Memory B cell (primary cell): ENCODE data around the gene SMPD4.
"Not testable (repeated sequence)": the region's sequence is repeated elsewhere in the genome, so short reads cannot be mapped to it uniquely, and the experiment has no call there.

Experiments used
- ATAC-seq: fragments of 150-1000 bp; cut with Tn5 transposase; 2 replicates; pipeline ENCODE4 v1.10.0; 2021; ENCODE audit warnings: low read depth, mild to moderate bottlenecking, moderate library complexity
- DNase-seq, 2 donors: peaks; one replicate each; pipeline ENCODE4 v3.0.0; 2022; ENCODE audit warnings: low spot score in 2 of 2
- H3K27ac Mint-ChIP-seq: one replicate; pipeline ENCODE4 v1.8.0; 2022; ENCODE audit warnings: mild to moderate bottlenecking, moderate library complexity, mixed read lengths
- H3K27me3 Mint-ChIP-seq: one replicate; pipeline ENCODE4 v1.8.0; 2022; ENCODE audit warnings: mixed read lengths
- H3K36me3 Mint-ChIP-seq: one replicate; pipeline ENCODE4 v1.8.0; 2022; ENCODE audit warnings: mild to moderate bottlenecking, mixed read lengths
- H3K4me1 Mint-ChIP-seq: one replicate; pipeline ENCODE4 v1.8.0; 2022; ENCODE audit warnings: mixed read lengths
- H3K4me3 Mint-ChIP-seq: one replicate; pipeline ENCODE4 v1.8.0; 2022; ENCODE audit warnings: mild to moderate bottlenecking, moderate library complexity, mixed read lengths
- H3K9me3 Mint-ChIP-seq: one replicate; pipeline ENCODE4 v1.8.0; 2022; ENCODE audit warnings: mixed read lengths

SMPD4 gene, protein sequence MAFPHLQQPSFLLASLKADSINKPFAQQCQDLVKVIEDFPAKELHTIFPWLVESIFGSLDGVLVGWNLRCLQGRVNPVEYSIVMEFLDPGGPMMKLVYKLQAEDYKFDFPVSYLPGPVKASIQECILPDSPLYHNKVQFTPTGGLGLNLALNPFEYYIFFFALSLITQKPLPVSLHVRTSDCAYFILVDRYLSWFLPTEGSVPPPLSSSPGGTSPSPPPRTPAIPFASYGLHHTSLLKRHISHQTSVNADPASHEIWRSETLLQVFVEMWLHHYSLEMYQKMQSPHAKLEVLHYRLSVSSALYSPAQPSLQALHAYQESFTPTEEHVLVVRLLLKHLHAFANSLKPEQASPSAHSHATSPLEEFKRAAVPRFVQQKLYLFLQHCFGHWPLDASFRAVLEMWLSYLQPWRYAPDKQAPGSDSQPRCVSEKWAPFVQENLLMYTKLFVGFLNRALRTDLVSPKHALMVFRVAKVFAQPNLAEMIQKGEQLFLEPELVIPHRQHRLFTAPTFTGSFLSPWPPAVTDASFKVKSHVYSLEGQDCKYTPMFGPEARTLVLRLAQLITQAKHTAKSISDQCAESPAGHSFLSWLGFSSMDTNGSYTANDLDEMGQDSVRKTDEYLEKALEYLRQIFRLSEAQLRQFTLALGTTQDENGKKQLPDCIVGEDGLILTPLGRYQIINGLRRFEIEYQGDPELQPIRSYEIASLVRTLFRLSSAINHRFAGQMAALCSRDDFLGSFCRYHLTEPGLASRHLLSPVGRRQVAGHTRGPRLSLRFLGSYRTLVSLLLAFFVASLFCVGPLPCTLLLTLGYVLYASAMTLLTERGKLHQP

DNA sequence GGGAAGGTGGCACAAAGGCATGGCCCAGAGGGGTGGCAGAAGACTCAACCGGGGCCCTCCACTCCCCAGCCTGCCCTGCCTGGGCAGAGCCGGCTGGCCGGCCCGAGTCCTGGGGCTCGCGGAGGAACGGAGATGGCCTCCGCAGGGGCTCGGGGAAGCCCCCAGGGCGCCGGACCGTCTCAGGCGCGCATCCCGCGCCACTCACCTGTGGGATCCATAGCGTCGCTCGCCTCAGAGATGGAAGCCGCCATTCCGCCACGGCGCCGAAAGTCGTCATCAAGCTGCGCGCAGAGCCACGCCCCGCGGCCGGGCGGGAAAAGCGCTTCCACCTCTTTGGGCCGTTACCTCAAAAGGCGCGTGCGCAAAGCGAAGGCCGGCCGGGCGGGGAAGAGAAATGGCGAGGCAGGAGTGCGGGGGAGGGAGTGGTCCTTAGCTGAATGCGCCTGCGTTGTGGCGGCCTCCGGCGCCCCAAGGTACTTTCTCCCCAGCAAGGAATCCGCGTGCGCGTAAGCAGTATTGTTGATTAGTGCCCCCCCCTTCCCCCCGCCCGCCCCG lies at the start of gene SMPD4:
Gene SMPD4, minus strand, starts transcription at position 278 of the 555 bp plus-strand sequence. CDS start 5,010 bp downstream, outside the sequence.
- Mint-ChIP-seq H3K27me3 (no peaks in the 10 kb centered on the region), H3K36me3 (no peaks in the 10 kb centered on the region), H3K4me1 (peaks cover 7% of the 10 kb centered on the region), H3K9me3 (no peaks in the 10 kb centered on the region), H3K4me3 (peak within 1 kb of the TSS; percentile 90), H3K27ac (peak within 1 kb of the TSS; percentile 95)
- DNase-seq (peak; percentile 97 to 98), ATAC-seq (peak; percentile 77)

DNA sequence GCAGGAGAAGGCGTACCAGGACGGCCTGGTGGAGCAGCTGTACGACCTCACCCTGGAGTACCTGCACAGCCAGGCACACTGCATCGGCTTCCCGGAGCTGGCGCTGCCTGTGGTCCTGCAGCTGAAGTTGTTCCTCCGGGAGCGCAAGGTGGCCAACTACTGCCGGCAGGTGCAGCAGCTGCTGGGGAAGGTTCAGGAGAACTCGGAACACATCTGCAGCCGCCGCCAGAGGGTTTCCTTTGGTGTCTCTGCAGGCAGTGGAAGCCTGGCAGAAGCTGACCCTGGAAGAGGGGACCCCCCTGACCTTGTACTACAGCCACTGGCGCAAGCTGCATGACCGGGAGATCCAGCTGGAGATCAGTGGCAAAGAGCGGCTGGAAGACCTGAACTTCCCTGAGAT lies 49.5 kb upstream of the SMPD4 start:
- DNase-seq, H3K4me3 Mint-ChIP-seq, H3K9me3 Mint-ChIP-seq, H3K4me1 Mint-ChIP-seq, H3K36me3 Mint-ChIP-seq, H3K27ac Mint-ChIP-seq, H3K27me3 Mint-ChIP-seq, ATAC-seq: not testable (repeated sequence)

DNA sequence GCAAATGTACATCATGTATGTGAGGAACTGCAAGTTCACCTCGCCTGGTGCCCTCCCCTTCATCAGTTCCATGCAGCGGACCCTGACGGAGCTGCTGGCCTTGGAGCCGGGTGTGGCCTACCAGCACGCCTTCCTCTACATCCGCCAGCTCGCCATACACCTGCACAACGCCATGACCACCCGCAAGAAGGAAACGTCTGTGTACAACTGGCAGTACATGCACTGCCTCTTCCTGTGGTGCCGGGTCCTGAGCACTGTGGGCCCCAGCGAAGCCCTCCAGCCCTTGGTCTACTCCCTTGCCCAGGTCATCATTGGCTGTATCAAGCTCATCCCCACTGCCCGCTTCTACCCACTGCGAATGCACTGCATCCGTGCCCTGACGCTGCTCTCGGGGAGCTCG lies 49.0 kb upstream of the SMPD4 start:
- not testable (repeated sequence) for H3K27ac Mint-ChIP-seq, H3K4me3 Mint-ChIP-seq, H3K36me3 Mint-ChIP-seq, H3K9me3 Mint-ChIP-seq, DNase-seq, ATAC-seq, H3K27me3 Mint-ChIP-seq, H3K4me1 Mint-ChIP-seq

DNA sequence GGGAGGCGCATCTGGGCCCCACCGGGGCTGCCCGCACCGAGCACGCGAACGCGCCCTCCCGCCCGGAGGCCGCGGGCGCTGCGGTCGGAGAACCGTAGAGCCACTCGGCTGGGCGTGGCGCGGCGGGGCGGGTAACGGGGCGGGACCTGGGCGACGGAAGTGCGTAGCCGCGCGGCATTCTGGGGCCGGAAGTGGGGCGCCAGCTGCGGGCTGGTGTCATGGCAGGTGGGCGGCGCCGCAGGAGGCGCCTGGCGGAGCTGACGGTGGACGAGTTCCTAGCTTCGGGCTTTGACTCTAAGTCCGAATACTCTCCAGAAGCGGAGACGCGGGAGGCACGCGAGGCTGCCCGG lies 47.7 kb upstream of the SMPD4 start:
- ATAC-seq: peak; percentile 98
- H3K4me3 Mint-ChIP-seq: peak overlapping the region; percentile 76

DNA sequence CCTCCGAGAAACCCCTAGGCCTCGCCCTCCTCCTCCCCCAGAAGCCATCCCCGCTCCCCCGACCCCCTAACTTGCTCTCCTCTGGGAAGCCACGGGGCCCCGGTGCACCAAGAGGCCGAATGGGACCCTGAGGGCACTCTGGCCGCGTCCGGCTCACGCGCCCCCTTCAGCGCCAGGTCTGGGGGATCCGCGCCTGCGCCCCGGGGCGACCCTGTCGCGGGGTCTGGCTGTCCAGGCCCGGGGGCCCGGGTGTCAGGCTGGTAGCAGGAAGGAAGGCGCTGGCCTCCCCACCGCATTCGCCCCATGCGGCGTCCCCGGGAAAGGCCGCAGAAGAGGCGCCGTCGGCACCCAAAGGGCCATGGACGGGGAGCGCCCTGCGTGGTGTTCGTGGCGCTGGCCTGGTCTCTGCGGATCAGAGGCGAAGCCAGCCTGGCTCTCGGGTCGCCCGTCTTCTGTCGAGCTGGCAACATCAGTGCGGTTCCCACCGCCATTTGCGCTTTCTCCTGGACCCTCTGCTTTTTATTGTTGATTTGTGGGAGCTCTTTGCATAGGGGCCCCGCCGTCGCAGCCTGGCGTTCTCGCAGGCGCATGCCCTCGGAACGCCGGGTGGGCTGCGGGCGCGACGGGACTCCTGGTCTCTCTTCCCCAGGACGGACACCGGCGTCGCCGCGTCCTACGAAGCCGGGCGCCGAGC lies 47.2 kb upstream of the SMPD4 start:
- ATAC-seq, H3K27me3 Mint-ChIP-seq, H3K4me3 Mint-ChIP-seq, DNase-seq, H3K9me3 Mint-ChIP-seq, H3K4me1 Mint-ChIP-seq, H3K36me3 Mint-ChIP-seq, H3K27ac Mint-ChIP-seq: not testable (repeated sequence)

More for the DNA sequence above, 47.7 kb upstream of the SMPD4 start:
- H3K36me3 Mint-ChIP-seq, H3K9me3 Mint-ChIP-seq, H3K27me3 Mint-ChIP-seq, H3K27ac Mint-ChIP-seq, H3K4me1 Mint-ChIP-seq: not testable (repeated sequence)
- peak in 1 of 2 donors; percentile 47 for DNase-seq

DNA sequence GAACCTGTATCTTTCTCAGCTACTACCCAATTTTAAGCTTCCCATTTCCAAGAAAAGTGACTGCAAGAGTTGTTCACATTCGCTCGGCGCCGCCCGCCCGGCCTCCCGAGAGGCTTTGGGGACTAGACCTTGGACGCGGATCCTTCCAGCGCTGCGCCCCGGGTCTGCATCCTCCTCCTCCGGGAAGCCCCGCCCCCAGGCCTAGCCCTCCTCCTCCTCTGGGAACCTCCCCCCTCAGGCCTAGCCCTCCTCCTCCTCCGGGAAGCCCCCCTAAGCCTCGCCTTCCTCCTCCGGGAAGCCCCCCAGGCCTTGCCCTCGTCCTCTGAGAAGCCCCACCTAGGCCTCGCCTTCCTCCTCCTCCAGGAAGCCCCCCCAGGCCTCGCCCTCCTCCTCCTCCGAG lies 46.6 kb upstream of the SMPD4 start:
- not testable (repeated sequence) for H3K4me1 Mint-ChIP-seq, H3K4me3 Mint-ChIP-seq, DNase-seq, H3K27me3 Mint-ChIP-seq, H3K27ac Mint-ChIP-seq, H3K36me3 Mint-ChIP-seq, ATAC-seq, H3K9me3 Mint-ChIP-seq

DNA sequence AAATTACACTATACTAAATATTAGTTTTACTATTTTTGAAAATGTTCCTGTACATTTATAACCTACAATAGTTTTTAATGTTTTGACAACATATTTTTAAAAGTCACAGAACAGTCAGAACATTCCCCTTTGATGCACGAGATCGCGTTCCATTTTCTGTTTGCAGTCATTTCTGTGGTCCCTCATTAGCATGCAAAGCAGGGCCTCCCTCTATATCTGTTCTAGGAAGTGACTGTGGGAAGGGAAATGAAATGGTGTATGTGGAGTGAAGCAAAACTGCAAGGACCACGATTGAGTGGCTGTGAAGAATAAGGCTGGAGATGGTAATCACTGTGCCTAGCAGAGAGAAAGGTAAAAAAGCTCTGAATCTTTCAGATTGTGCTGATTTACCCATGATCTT lies 41.1 kb upstream of the SMPD4 start:
- not testable (repeated sequence) for DNase-seq, ATAC-seq, H3K4me1 Mint-ChIP-seq, H3K36me3 Mint-ChIP-seq, H3K27me3 Mint-ChIP-seq, H3K27ac Mint-ChIP-seq, H3K9me3 Mint-ChIP-seq, H3K4me3 Mint-ChIP-seq

DNA sequence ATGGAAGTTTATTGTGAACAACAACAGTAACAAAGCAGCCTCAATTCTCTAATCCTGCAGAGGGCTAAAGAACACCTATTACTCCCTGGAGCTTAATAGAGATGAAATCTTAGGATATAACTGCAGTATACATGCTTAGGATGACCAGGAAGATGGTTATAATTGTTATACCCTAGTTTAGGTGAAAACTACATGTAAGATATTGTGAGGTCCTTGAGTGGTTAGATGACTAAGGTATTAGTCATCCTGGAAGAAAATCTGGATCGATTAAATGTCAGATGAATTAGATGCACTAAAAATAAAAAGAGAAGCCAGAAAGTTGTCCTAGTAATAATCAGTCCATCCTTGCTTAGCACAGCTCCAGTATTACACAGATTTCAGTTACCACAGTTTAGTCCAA lies 39.1 kb upstream of the SMPD4 start:
- H3K27me3 Mint-ChIP-seq, ATAC-seq, H3K9me3 Mint-ChIP-seq, H3K36me3 Mint-ChIP-seq, H3K4me1 Mint-ChIP-seq, H3K27ac Mint-ChIP-seq, DNase-seq, H3K4me3 Mint-ChIP-seq: not testable (repeated sequence)

DNA sequence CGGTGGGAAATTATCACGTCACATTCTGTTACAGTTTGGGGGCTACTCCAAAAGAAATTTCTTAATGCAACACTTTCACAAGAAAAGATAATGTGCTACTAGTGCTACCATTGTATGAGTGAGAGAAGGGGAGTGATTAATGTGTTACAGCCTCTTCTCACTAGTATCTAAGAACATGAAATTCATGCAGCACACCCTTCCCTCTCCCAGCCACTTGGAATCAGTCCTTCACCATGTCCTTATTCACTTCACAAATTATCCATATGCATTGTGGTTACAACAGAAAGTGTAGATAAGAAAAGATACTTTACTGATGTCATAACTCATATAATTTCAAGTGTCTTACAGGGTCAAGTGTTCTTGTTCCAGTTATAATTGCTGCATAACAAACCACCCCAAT lies 37.7 kb upstream of the SMPD4 start:
- ATAC-seq, DNase-seq, H3K27me3 Mint-ChIP-seq, H3K4me3 Mint-ChIP-seq, H3K9me3 Mint-ChIP-seq, H3K27ac Mint-ChIP-seq, H3K36me3 Mint-ChIP-seq, H3K4me1 Mint-ChIP-seq: not testable (repeated sequence)

DNA sequence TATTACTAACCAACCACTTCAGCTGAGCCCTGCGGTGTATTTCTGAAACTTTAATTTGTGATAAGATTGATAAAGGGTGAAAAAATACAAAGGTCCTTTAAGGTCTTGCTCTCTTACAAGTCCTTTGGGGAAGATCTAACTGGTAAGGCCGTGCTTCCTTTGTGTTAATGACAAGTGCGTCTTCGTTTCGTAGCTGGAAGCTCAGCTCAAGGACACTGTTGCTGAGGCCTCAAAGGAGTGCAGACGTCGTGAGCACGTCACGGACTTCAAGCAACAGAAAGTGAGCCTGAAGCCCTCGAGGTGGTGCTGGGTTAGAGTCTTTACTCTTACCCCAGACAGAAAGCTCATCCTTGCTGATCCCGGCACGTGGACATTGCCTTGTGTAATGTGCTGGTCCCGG lies 25.6 kb upstream of the SMPD4 start:
- H3K4me3 Mint-ChIP-seq, H3K27ac Mint-ChIP-seq, H3K4me1 Mint-ChIP-seq, H3K27me3 Mint-ChIP-seq, H3K9me3 Mint-ChIP-seq, DNase-seq, H3K36me3 Mint-ChIP-seq, ATAC-seq: not testable (repeated sequence)

DNA sequence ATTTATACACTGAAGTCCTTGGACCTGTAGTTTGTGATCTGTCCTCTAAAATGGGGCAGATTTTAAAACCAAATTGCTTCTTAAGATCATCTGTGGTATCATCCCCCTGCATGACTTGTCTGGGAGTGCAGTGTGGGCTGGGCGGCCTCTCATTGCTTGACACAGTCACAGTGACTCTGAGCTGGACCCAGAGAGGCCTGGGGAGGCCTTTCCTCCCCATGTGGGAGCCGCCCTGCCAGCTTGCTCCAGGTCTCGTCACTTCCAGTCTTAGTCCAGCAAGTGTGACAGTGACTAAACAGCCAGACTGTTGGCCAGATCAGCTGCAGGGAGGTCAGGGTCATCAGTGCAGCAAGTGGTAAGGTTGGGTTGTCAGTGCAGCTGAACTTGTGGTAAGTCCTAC lies 21.7 kb upstream of the SMPD4 start:
- ATAC-seq, H3K4me1 Mint-ChIP-seq, DNase-seq, H3K27ac Mint-ChIP-seq, H3K9me3 Mint-ChIP-seq, H3K36me3 Mint-ChIP-seq, H3K4me3 Mint-ChIP-seq, H3K27me3 Mint-ChIP-seq: not testable (repeated sequence)

DNA sequence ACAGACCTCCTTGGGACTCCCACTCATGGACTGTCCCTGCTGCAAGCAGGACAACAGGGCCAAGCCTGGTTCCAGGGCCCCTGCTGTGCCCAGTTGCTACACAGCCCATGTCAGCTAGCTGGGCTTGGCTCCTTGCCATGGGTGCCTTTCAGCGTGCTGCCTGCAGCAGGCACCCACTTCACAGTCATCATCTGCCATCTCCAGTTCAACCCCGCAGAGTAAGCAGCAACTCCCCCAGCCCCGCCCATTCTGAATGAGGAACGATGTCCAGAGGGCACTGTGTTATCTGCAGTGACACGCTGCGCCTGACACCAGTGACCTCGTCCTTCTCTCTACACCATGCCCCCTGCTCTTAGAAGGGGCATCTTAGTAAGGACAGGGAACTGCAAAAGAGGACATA lies 21.1 kb upstream of the SMPD4 start:
- not testable (repeated sequence) for H3K27ac Mint-ChIP-seq, H3K4me1 Mint-ChIP-seq, ATAC-seq, H3K27me3 Mint-ChIP-seq, H3K9me3 Mint-ChIP-seq, H3K4me3 Mint-ChIP-seq, DNase-seq, H3K36me3 Mint-ChIP-seq

DNA sequence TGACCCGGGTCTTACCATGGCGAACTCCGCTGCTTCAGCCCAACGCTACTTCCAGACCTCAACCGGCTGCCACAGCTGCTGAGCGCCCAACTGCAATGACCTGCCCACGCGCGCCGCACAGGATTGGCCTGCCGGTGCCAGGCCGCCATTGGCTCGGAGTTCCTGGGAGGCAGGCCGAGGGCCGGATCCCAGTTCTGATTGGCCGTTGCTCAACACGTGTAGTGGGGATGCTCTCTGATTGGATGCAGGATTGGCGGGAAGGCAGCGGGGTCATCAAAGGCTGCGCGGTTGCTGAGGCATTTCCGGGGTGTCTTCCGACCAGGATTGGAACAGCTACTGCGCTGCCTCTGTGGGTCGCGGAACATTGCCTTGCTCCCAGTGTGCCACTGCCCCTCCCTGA lies 16.9 kb upstream of the SMPD4 start, which contains the start of gene TUBA3E:
Gene TUBA3E, minus strand, starts transcription at position 97 of the 400 bp plus-strand sequence. Its CDS starts 79 bp downstream, at position 18.
- no peaks in the 10 kb centered on the region for H3K9me3 Mint-ChIP-seq
- no peak within 1 kb of the TSS for H3K27ac Mint-ChIP-seq

DNA sequence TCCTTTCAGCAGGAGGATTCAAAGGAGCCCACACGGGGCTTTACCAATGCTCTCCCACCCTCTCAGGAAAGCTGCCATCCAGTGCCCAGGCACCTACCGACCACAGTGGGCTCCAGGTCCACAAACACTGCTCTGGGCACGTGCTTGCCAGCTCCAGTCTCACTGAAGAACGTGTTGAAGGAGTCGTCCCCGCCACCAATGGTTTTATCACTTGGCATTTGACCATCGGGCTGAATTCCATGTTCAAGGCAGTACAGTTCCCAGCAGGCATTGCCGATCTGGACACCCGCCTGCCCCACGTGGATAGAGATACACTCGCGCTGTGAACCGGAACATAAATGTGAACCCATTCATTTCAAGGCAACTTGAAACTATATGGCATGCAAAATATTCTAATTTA lies 14.7 kb upstream of the SMPD4 start:
- not testable (repeated sequence) for H3K9me3 Mint-ChIP-seq, H3K27ac Mint-ChIP-seq, H3K4me3 Mint-ChIP-seq, H3K27me3 Mint-ChIP-seq, DNase-seq, ATAC-seq, H3K4me1 Mint-ChIP-seq, H3K36me3 Mint-ChIP-seq

More for the DNA sequence above, 16.9 kb upstream of the SMPD4 start, which contains the start of gene TUBA3E:
- DNase-seq (no peak), ATAC-seq (no peak)
- Mint-ChIP-seq H3K4me1 (no peaks in the 10 kb centered on the region), H3K36me3 (no peaks in the 10 kb centered on the region), H3K27me3 (no peaks in the 10 kb centered on the region), H3K4me3 (no peak within 1 kb of the TSS)
